GM12875 (cell line): ENCODE measurements around the gene HOXB4.

Source experiments
- H3K4me3 ChIP-seq: one replicate; pipeline ENCODE4 v1.5.1; 2011; ENCODE audit warnings: low read depth, low read length, control low read depth
- TF ChIP-seq, protein P1 (sequence below): IDR thresholded peaks from 2 replicates; pipeline ENCODE4 v1.5.1; 2011; ENCODE audit warnings: low read depth, mild to moderate bottlenecking, control low read depth, inconsistent platforms, low read length, moderate library complexity, borderline replicate concordance; ENCODE audit not compliant: insufficient read depth

HOXB4 gene

DNA sequence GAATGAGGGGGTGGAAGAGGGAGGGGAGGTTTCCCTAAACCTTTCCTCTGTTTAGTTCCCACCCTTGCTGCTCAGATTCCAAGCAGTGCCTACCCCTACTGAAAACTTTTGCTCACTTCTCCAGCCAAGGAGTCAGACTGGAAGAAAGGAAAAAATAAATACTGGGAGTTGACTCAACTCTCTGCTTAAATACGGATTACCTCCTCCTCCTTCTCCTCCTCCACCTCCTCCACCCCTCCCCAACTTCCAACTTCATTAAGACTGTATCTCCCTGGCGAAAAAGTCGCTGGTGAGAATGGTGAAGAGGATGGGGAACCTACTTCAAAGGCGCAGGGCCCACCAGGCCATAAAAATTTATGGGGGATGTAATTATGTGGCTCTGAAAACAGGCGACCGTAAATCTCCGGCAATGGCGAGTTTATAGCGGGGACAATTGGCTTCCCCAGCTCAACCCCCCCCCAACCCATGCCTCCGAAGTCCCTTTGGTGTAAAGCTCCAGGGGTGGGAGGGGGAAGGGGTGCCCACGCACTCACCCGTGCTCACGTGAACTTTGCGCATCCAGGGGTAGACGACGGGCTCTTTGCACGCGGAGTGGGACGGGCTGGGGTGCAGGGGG, 712 bp downstream of the HOXB4 start:
- TF ChIP-seq, protein P1, sequence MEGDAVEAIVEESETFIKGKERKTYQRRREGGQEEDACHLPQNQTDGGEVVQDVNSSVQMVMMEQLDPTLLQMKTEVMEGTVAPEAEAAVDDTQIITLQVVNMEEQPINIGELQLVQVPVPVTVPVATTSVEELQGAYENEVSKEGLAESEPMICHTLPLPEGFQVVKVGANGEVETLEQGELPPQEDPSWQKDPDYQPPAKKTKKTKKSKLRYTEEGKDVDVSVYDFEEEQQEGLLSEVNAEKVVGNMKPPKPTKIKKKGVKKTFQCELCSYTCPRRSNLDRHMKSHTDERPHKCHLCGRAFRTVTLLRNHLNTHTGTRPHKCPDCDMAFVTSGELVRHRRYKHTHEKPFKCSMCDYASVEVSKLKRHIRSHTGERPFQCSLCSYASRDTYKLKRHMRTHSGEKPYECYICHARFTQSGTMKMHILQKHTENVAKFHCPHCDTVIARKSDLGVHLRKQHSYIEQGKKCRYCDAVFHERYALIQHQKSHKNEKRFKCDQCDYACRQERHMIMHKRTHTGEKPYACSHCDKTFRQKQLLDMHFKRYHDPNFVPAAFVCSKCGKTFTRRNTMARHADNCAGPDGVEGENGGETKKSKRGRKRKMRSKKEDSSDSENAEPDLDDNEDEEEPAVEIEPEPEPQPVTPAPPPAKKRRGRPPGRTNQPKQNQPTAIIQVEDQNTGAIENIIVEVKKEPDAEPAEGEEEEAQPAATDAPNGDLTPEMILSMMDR, result no peak
- H3K4me3 ChIP-seq, result peak overlapping the region; percentile 77

DNA sequence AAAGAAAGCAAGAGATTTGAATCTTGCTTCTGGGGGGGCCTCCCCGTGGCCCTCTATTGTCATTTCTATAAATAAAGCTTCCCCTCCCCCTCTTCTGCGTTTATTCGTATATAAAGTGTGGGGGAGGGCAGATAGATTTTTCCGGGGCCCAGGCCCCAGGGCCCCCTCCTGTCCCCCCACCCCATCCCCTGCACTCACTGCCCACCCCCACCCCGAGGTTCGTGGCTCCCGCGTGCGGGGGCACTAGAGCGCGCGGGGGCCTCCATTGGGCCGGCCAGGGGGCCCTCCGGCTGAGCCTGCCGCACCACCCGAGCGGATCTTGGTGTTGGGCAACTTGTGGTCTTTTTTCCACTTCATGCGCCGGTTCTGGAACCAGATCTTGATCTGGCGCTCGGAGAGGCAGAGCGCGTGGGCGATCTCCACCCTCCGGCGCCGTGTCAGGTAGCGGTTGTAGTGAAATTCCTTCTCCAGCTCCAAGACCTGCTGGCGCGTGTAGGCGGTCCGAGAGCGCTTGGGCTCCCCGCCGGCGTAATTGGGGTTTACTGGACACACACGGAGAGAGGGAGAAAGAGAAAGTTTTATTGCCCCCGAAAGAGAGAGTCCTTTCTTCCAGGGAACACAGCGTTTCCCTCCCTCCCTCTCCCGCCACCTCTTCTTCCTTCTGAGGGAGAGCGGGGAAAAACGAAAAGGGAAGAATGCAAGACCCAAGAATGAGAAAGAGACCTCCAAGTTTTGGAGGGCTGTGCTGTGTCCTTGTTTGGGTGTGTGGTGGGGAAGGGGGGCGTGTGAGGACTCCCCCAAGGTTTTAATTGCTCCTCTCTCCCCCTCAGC, 1.5 kb downstream of the HOXB4 start:
- TF ChIP-seq, protein P1, result no peak
- peak overlapping the region; percentile 77 for H3K4me3 ChIP-seq

- TF ChIP-seq, protein P1, result no peak
- no peak overlapping the region for H3K4me3 ChIP-seq
These were observed 2.3 kb downstream of the HOXB4 start for GRCh38 chr17:48575673-48576478.

- TF ChIP-seq, protein P1, result no peak
- no peak overlapping the region for H3K4me3 ChIP-seq
These were observed 3.0 kb downstream of the HOXB4 start for GRCh38 chr17:48575066-48575582.

DNA sequence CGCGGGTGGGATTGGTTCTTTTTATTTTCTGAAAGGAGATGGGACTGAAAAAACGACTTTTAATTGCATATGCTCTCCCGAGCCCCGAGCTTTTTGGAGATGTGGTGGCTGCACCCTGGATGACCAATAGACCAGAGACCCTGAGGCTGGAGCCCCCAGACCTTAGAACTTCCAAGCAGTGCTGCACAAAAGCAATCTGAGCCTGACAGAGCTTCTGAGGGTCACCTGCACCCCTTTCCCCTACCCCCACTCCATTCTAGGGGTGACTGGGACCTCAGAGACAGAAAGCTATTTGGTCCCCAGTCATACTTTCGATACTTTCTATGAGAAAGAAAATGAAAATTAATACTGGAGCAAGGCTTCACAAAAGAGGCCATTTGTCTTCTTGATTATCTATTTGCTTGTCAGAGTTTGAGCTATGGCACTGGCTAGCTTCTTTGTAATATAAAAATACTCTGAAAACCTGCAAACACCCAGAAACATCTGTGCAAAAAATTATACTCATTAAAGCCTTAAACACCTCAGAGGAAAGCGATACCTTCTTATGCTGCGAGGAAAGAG, 3.6 kb downstream of the HOXB4 start:
- no peak overlapping the region for H3K4me3 ChIP-seq

GRCh38 chr17:48571826-48572417, 6.2 kb downstream of the HOXB4 start:
- H3K4me3 ChIP-seq, result no peak overlapping the region

More for the DNA sequence above, 3.6 kb downstream of the HOXB4 start:
- TF ChIP-seq, protein P1, result no peak

More at GRCh38 chr17:48571826-48572417, 6.2 kb downstream of the HOXB4 start:
- TF ChIP-seq, protein P1, result no peak
